Left kidney (tissue), 8 donors: ENCODE measurements around the gene SLC5A8. TPM values are rescaled to one million over a fixed set of nuclear protein-coding genes. Genes with fewer than 3 reads are reported as not detected.

Experiments used
- DNase-seq: peaks from one replicate; pipeline ENCODE4 v3.0.0-alpha.2; 2013
- long read RNA-seq, 8 donors: transcript quantifications; one replicate each; lab custom pipeline, GENCODE V29; 2026
- polyA plus RNA-seq: library from polyadenylated mRNA; unstranded; fragments of 120-200 nt; gene quantifications from one replicate; pipeline ENCODE4 v1.2.1, GENCODE V29; 2013; ENCODE audit not compliant: insufficient read length

SLC5A8 gene
- polyA plus RNA-seq, result 33.1 TPM
- long read RNA-seq, donor 1, full-length matches to known transcripts, result 5 of 5 reads
- long read RNA-seq, donor 1, partial matches to known transcripts, result 0 of 5 reads
- long read RNA-seq, donor 1, other reads (novel, unspliced or antisense), result 0 of 5 reads
- long read RNA-seq, donor 2, full-length matches to known transcripts, result 6 of 6 reads
- long read RNA-seq, donor 2, partial matches to known transcripts, result 0 of 6 reads
- long read RNA-seq, donor 2, other reads (novel, unspliced or antisense), result 0 of 6 reads
- long read RNA-seq, donor 3, full-length matches to known transcripts, result 1 of 1 reads
- long read RNA-seq, donor 3, partial matches to known transcripts, result 0 of 1 reads
- long read RNA-seq, donor 3, other reads (novel, unspliced or antisense), result 0 of 1 reads
- long read RNA-seq, donor 4, result 0 reads
- long read RNA-seq, donor 5, full-length matches to known transcripts, result 11 of 11 reads
- long read RNA-seq, donor 5, partial matches to known transcripts, result 0 of 11 reads
- long read RNA-seq, donor 5, other reads (novel, unspliced or antisense), result 0 of 11 reads
- long read RNA-seq, donor 6, full-length matches to known transcripts, result 3 of 25 reads
- long read RNA-seq, donor 6, partial matches to known transcripts, result 22 of 25 reads
- long read RNA-seq, donor 6, other reads (novel, unspliced or antisense), result 0 of 25 reads
- long read RNA-seq, donor 7, full-length matches to known transcripts, result 10 of 10 reads
- long read RNA-seq, donor 7, partial matches to known transcripts, result 0 of 10 reads
- long read RNA-seq, donor 7, other reads (novel, unspliced or antisense), result 0 of 10 reads
- long read RNA-seq, donor 8, full-length matches to known transcripts, result 5 of 5 reads
- long read RNA-seq, donor 8, partial matches to known transcripts, result 0 of 5 reads
- long read RNA-seq, donor 8, other reads (novel, unspliced or antisense), result 0 of 5 reads

- peak; percentile 39 for DNase-seq
Measured at GRCh38 chr12:101209319-101210302, at the start of gene SLC5A8. Gene SLC5A8, minus strand, starts transcription at chr12:101210238. Its CDS starts 390 bp downstream, at chr12:101209848.

- DNase-seq, result no peak
Measured at GRCh38 chr12:101257357-101257756, 47.3 kb upstream of the SLC5A8 start.

- no peak for DNase-seq
Measured at GRCh38 chr12:101256266-101256665, 46.2 kb upstream of the SLC5A8 start.

GRCh38 chr12:101243616-101244015 is 33.6 kb upstream of the SLC5A8 start:
- no peak for DNase-seq

- no peak for DNase-seq
Measured at GRCh38 chr12:101243074-101243473, 33.0 kb upstream of the SLC5A8 start.

- no peak for DNase-seq
Measured at GRCh38 chr12:101238800-101239329, 28.8 kb upstream of the SLC5A8 start.

- no peak for DNase-seq
Measured at GRCh38 chr12:101238306-101238705, 28.3 kb upstream of the SLC5A8 start.

GRCh38 chr12:101235686-101236085 is 25.6 kb upstream of the SLC5A8 start:
- DNase-seq, result no peak

- DNase-seq, result no peak
Measured at GRCh38 chr12:101231636-101232035, 21.6 kb upstream of the SLC5A8 start.

- DNase-seq, result no peak
Measured at GRCh38 chr12:101230547-101230946, 20.5 kb upstream of the SLC5A8 start.

- no peak for DNase-seq
Measured at GRCh38 chr12:101229841-101230241, 19.8 kb upstream of the SLC5A8 start.

- DNase-seq, result no peak
Measured at GRCh38 chr12:101221301-101221700, 11.3 kb upstream of the SLC5A8 start.

GRCh38 chr12:101216810-101217209 is 6.8 kb upstream of the SLC5A8 start:
- no peak for DNase-seq

- DNase-seq, result no peak
Measured at GRCh38 chr12:101207086-101207780, 2.8 kb downstream of the SLC5A8 start.

- no peak for DNase-seq
Measured at GRCh38 chr12:101204602-101205304, 5.3 kb downstream of the SLC5A8 start.

GRCh38 chr12:101200824-101201223 is 9.2 kb downstream of the SLC5A8 start:
- DNase-seq, result no peak

GRCh38 chr12:101200145-101200544 is 9.9 kb downstream of the SLC5A8 start:
- DNase-seq, result no peak

GRCh38 chr12:101186291-101186690 is 23.7 kb downstream of the SLC5A8 start:
- no peak for DNase-seq

GRCh38 chr12:101181776-101182175 is 28.3 kb downstream of the SLC5A8 start:
- no peak for DNase-seq

GRCh38 chr12:101174541-101174940 is 35.5 kb downstream of the SLC5A8 start:
- DNase-seq, result no peak
